ENCODE results near the gene MAPRE2. TPM values are rescaled to one million over a fixed set of nuclear protein-coding genes. Genes with fewer than 3 reads are reported as not detected.

Gene MAPRE2
- total RNA-seq, 1 donor from 2014 or later = 47.9 TPM

- H3K4me3 Mint-ChIP-seq (ENCODE audit: low read depth) = no peak overlapping the region
- H3K36me3 Mint-ChIP-seq (ENCODE audit: insufficient read depth) = peaks cover 2% of the 10 kb centered on the region
- peaks cover 9% of the 10 kb centered on the region for H3K4me1 Mint-ChIP-seq (ENCODE audit: low read depth)
- peaks cover 3% of the 10 kb centered on the region for H3K9me3 Mint-ChIP-seq (ENCODE audit: low read depth)
- no peak overlapping the region for H3K27ac Mint-ChIP-seq
- no peak for TF ChIP-seq CTCF (IDR thresholded peaks at IDR 0.05; ENCODE audit: unreplicated experiment)
- DNase-seq (ENCODE audit: low spot score, unreplicated experiment) = no peak
- no peaks in the 10 kb centered on the region for H3K27me3 Mint-ChIP-seq
Observed at GRCh38 chr18:35172009-35172408, 130.8 kb downstream of the MAPRE2 start.

GRCh38 chr18:35172451-35173035, 131.3 kb downstream of the MAPRE2 start:
- peaks cover 2% of the 10 kb centered on the region for H3K36me3 Mint-ChIP-seq (ENCODE audit: insufficient read depth)

GRCh38 chr18:35174093-35174731, 133.0 kb downstream of the MAPRE2 start:
- no peaks in the 10 kb centered on the region for H3K27me3 Mint-ChIP-seq
- DNase-seq (ENCODE audit: low spot score, unreplicated experiment) = no peak
- H3K36me3 Mint-ChIP-seq (ENCODE audit: insufficient read depth) = peaks cover 2% of the 10 kb centered on the region
- TF ChIP-seq CTCF (IDR thresholded peaks at IDR 0.05; ENCODE audit: unreplicated experiment) = no peak
- no peak overlapping the region for H3K27ac Mint-ChIP-seq
- H3K4me1 Mint-ChIP-seq (ENCODE audit: low read depth) = peaks cover 9% of the 10 kb centered on the region
- H3K9me3 Mint-ChIP-seq (ENCODE audit: low read depth) = peaks cover 5% of the 10 kb centered on the region
- no peak overlapping the region for H3K4me3 Mint-ChIP-seq (ENCODE audit: low read depth)

More at GRCh38 chr18:35172451-35173035, 131.3 kb downstream of the MAPRE2 start:
- H3K4me1 Mint-ChIP-seq (ENCODE audit: low read depth) = peaks cover 9% of the 10 kb centered on the region
- no peak for TF ChIP-seq CTCF (IDR thresholded peaks at IDR 0.05; ENCODE audit: unreplicated experiment)
- no peaks in the 10 kb centered on the region for H3K27me3 Mint-ChIP-seq
- peaks cover 5% of the 10 kb centered on the region for H3K9me3 Mint-ChIP-seq (ENCODE audit: low read depth)
- no peak overlapping the region for H3K27ac Mint-ChIP-seq
- no peak overlapping the region for H3K4me3 Mint-ChIP-seq (ENCODE audit: low read depth)
- DNase-seq (ENCODE audit: low spot score, unreplicated experiment) = no peak

- H3K27me3 Mint-ChIP-seq = no peaks in the 10 kb centered on the region
- H3K9me3 Mint-ChIP-seq (ENCODE audit: low read depth) = peaks cover 5% of the 10 kb centered on the region
- no peak overlapping the region for H3K4me3 Mint-ChIP-seq (ENCODE audit: low read depth)
- TF ChIP-seq CTCF (IDR thresholded peaks at IDR 0.05; ENCODE audit: unreplicated experiment) = no peak
- no peak overlapping the region for H3K27ac Mint-ChIP-seq
- peaks cover 2% of the 10 kb centered on the region for H3K36me3 Mint-ChIP-seq (ENCODE audit: insufficient read depth)
- peaks cover 9% of the 10 kb centered on the region for H3K4me1 Mint-ChIP-seq (ENCODE audit: low read depth)
- DNase-seq (ENCODE audit: low spot score, unreplicated experiment) = no peak
Observed at GRCh38 chr18:35174745-35175144, 133.5 kb downstream of the MAPRE2 start.

- peaks cover 5% of the 10 kb centered on the region for H3K9me3 Mint-ChIP-seq (ENCODE audit: low read depth)
- peaks cover 7% of the 10 kb centered on the region for H3K4me1 Mint-ChIP-seq (ENCODE audit: low read depth)
- TF ChIP-seq CTCF (IDR thresholded peaks at IDR 0.05; ENCODE audit: unreplicated experiment) = no peak
- no peak overlapping the region for H3K4me3 Mint-ChIP-seq (ENCODE audit: low read depth)
- DNase-seq (ENCODE audit: low spot score, unreplicated experiment) = no peak
- H3K36me3 Mint-ChIP-seq (ENCODE audit: insufficient read depth) = peaks cover 2% of the 10 kb centered on the region
- H3K27me3 Mint-ChIP-seq = no peaks in the 10 kb centered on the region
- H3K27ac Mint-ChIP-seq = no peak overlapping the region
Observed at GRCh38 chr18:35176925-35177324, 135.7 kb downstream of the MAPRE2 start.

Data from progenitor cell of endocrine pancreas (in vitro differentiated cells).